ENCODE data around the gene SCFD2.
"Not testable (repeated sequence)": the region's sequence is repeated elsewhere in the genome, so short reads cannot be mapped to it uniquely, and the experiment has no call there.

SCFD2 gene

DNA sequence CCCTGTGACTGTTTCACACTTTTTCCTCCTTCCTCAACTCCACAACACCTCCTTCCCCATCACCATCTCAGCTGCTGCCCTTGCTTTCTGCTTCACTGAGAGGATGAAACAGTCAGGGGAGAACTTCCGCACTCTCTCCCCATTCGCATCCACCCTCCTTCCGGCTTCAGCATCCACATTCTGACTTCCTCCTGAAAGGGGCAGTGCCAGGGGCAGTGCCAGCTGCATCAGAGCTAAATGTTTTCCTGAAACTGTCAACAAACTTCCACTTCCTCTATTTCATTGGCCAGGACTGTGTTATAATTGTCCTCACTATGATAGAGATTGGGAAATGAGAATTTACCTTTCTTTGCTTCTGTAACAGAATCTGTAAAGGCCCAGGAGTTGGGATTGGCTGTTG lies 521.9 kb downstream of the SCFD2 start:
- no peak overlapping the region for H3K4me3 Mint-ChIP-seq
- no peaks in the 10 kb centered on the region for H3K27me3 Mint-ChIP-seq (ENCODE audit: low read depth)
- H3K9me3 Mint-ChIP-seq: no peaks in the 10 kb centered on the region
- no peaks in the 10 kb centered on the region for H3K36me3 Mint-ChIP-seq (ENCODE audit: low read depth)
- peaks cover 3% of the 10 kb centered on the region for H3K4me1 Mint-ChIP-seq (ENCODE audit: low read depth)
- no peak overlapping the region for H3K27ac Mint-ChIP-seq
- DNase-seq (ENCODE audit: low spot score): no peak

- H3K36me3 Mint-ChIP-seq (ENCODE audit: low read depth): no peaks in the 10 kb centered on the region
- H3K9me3 Mint-ChIP-seq: no peaks in the 10 kb centered on the region
- no peaks in the 10 kb centered on the region for H3K27me3 Mint-ChIP-seq (ENCODE audit: low read depth)
- peaks cover 3% of the 10 kb centered on the region for H3K4me1 Mint-ChIP-seq (ENCODE audit: low read depth)
- no peak for DNase-seq (ENCODE audit: low spot score)
- no peak overlapping the region for H3K27ac Mint-ChIP-seq
- no peak overlapping the region for H3K4me3 Mint-ChIP-seq
Observed at GRCh38 chr4:52843351-52843750, 522.5 kb downstream of the SCFD2 start.

DNA sequence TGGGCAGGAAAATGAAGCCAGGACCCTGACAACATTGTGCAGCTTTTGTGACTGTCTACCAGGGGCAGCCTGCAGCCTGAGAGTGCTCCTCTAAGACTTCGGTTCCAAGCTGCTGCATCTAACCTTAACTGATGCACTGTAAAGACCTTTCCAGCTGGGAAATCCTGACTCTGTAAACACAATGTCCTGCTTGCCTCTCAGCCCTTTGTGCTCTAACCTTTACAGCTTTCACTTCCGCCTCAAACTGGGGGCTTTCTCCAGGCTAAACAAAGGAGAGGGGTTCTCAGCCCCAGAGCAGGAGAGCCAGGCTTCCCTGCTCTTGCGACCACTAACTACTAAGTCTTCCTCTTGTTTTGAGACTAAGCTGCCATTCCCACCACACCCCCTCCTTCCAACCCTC lies 523.1 kb downstream of the SCFD2 start:
- Mint-ChIP-seq H3K36me3 (ENCODE audit: low read depth) (no peaks in the 10 kb centered on the region), H3K4me1 (ENCODE audit: low read depth) (peaks cover 1% of the 10 kb centered on the region), H3K4me3 (no peak overlapping the region), H3K9me3 (no peaks in the 10 kb centered on the region), H3K27me3 (ENCODE audit: low read depth) (no peaks in the 10 kb centered on the region), H3K27ac (no peak overlapping the region)
- no peak for DNase-seq (ENCODE audit: low spot score)

DNA sequence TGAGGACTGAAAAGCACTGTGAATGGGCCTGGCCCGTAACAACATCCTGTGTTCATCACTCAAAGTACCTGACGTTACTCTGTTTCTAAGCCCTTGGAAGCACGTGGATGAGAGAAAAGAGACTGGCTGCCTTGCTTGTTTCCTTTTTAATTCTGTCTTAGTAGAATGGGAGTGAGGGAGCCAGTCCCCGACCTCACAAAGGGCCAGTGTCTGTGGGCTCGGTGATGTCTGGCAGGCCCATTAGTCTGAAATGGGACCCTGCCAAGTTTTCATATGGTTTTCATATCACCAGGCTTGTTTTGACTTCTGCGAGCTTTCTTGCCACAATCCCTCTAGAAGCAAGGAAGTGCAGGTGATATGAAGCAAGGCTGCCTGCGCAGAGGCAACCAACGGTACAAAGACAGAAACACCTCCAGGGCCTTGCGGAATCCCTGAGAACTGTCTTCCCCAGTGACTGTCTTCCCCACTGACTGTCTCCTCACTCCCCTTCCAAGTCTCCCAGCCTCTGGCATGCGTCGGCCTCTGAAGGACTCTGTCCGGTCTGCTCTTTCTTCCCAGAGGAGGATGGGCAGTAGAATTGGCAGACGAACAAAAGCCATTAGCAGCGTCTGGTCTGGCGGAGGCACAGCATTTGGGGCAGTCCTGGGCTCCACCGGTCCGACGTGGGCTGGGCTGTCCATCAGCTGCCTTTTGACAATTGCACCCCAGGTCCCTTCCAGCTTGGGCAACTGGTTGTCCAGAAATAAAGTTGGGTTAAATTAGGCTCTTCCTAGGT lies 524.0 kb downstream of the SCFD2 start:
- H3K36me3 Mint-ChIP-seq (ENCODE audit: low read depth): no peaks in the 10 kb centered on the region
- no peak overlapping the region for H3K27ac Mint-ChIP-seq
- no peaks in the 10 kb centered on the region for H3K4me1 Mint-ChIP-seq (ENCODE audit: low read depth)
- DNase-seq (ENCODE audit: low spot score): no peak
- H3K4me3 Mint-ChIP-seq: no peak overlapping the region
- no peaks in the 10 kb centered on the region for H3K27me3 Mint-ChIP-seq (ENCODE audit: low read depth)
- no peaks in the 10 kb centered on the region for H3K9me3 Mint-ChIP-seq

DNA sequence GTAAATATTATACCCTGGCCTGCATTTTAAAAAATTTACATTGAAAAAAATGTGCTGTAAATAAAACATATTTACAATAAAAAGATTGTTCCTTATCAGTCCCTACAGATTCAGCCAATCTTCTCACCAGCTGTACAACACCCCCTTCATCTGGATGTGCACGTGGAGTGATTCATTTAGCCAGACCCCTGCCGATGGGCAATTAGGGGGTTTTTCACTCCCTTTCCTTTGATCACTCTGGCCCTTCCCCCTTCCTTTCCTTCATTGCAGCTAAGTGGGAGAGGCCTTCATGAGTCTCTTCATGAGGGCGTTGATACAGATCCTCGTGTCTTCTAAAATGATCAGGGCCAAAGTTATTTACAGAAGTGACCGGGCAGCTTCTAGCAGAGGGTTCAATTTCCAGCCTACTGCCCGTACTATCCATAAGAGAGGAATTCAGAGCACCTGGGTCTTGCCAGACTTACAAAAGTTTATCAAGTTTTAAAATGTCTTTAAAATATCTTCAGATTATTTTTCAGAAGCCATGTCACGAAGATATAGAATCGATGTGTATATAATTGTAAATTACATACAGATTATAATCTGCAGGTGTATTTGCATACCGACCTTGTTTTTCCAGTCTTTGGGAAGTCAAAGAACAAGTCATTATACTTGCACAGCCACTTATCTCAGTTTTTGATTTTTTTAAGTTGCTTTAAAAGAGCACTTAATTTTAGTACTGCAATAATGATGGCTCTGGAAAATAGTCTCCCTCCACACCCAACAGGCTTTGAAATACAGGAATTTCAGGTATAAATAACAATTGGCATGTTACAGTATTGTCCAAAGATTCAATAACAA lies 525.1 kb downstream of the SCFD2 start:
- Mint-ChIP-seq H3K27ac (no peak overlapping the region), H3K36me3 (ENCODE audit: low read depth) (no peaks in the 10 kb centered on the region), H3K9me3 (no peaks in the 10 kb centered on the region), H3K4me1 (ENCODE audit: low read depth) (no peaks in the 10 kb centered on the region), H3K27me3 (ENCODE audit: low read depth) (no peaks in the 10 kb centered on the region), H3K4me3 (no peak overlapping the region)
- no peak for DNase-seq (ENCODE audit: low spot score)

GRCh38 chr4:52838729-52839586 lies 526.9 kb downstream of the SCFD2 start:
- Mint-ChIP-seq H3K4me1 (ENCODE audit: low read depth) (no peaks in the 10 kb centered on the region), H3K9me3 (no peaks in the 10 kb centered on the region), H3K27me3 (ENCODE audit: low read depth) (no peaks in the 10 kb centered on the region), H3K36me3 (ENCODE audit: low read depth) (no peaks in the 10 kb centered on the region), H3K4me3 (no peak overlapping the region), H3K27ac (no peak overlapping the region)
- no peak for DNase-seq (ENCODE audit: low spot score)

DNA sequence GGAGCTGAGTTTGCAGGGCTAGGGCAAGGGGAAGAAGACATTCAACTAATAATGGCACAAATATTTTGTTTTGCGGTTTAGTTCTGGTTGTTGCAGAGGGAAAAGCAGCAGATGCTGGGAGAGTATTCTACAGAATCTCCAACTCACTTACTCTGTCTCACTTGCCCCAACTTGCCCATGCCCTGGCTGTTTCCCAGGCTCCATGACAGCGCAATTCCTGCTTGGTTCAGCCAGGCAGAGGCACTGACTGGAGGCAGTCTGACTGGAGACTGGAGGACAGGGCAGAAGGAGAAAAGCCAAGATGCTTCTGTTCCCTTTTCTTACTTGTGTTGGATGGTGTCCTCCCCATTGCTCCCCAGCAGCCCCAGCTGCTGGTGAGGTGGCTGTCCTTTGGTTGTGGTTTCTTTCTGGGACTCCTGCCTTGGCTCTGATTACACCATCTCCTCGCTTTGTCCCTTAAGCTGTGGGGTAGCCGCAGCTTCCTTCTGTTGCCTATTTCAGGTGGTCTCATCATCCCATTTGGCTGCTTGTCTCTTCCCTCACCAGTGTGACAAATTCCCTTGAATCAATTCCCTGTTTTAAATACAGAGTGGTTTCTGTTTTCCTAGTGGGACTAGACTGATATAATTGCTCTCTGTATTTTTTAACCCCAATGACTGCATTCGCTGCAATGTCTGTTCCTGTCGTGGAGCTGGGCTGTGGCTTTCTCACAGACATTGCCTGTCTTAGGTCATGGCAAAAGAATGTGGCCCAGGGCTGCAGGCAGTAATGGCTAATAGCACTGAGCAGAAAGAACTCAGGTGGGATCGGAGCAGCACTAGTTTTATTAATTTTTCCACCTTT lies 527.9 kb downstream of the SCFD2 start:
- H3K4me3 Mint-ChIP-seq: no peak overlapping the region
- H3K27me3 Mint-ChIP-seq (ENCODE audit: low read depth): no peaks in the 10 kb centered on the region
- no peak for DNase-seq (ENCODE audit: low spot score)
- no peaks in the 10 kb centered on the region for H3K4me1 Mint-ChIP-seq (ENCODE audit: low read depth)
- no peak overlapping the region for H3K27ac Mint-ChIP-seq
- no peaks in the 10 kb centered on the region for H3K36me3 Mint-ChIP-seq (ENCODE audit: low read depth)
- H3K9me3 Mint-ChIP-seq: no peaks in the 10 kb centered on the region

DNA sequence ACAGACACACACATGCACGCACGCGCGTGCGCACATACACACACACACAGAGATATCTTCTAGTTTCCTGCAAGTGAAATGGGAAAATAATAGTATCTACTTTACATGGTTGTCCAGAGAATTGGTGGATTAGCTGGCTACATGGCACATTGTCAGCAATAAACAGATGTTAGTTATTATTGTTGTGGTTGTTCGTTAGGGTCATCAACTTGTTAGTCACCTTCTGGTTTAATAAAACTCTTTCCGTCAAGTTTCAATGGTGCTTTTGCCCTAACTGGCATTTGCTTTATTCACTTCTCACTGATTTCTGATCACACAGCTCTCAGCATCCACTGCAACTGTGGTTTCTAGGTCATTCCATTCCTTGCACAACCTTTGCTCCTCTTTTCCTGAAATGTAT lies 529.2 kb downstream of the SCFD2 start:
- no peak overlapping the region for H3K27ac Mint-ChIP-seq
- no peaks in the 10 kb centered on the region for H3K36me3 Mint-ChIP-seq (ENCODE audit: low read depth)
- no peak overlapping the region for H3K4me3 Mint-ChIP-seq
- H3K4me1 Mint-ChIP-seq (ENCODE audit: low read depth): no peaks in the 10 kb centered on the region
- no peaks in the 10 kb centered on the region for H3K9me3 Mint-ChIP-seq
- no peaks in the 10 kb centered on the region for H3K27me3 Mint-ChIP-seq (ENCODE audit: low read depth)
- no peak for DNase-seq (ENCODE audit: low spot score)

- Mint-ChIP-seq H3K4me3 (no peak overlapping the region), H3K9me3 (no peaks in the 10 kb centered on the region), H3K27ac (no peak overlapping the region), H3K27me3 (ENCODE audit: low read depth) (no peaks in the 10 kb centered on the region), H3K36me3 (ENCODE audit: low read depth) (no peaks in the 10 kb centered on the region), H3K4me1 (ENCODE audit: low read depth) (no peaks in the 10 kb centered on the region)
- DNase-seq (ENCODE audit: low spot score): no peak
Observed at GRCh38 chr4:52836120-52836519, 529.7 kb downstream of the SCFD2 start.

- not testable (repeated sequence) for H3K9me3 Mint-ChIP-seq; H3K4me1 Mint-ChIP-seq (ENCODE audit: low read depth); DNase-seq (ENCODE audit: low spot score); H3K4me3 Mint-ChIP-seq; H3K27ac Mint-ChIP-seq; H3K36me3 Mint-ChIP-seq (ENCODE audit: low read depth); H3K27me3 Mint-ChIP-seq (ENCODE audit: low read depth)
Observed at GRCh38 chr4:52834641-52835456, 531.0 kb downstream of the SCFD2 start.

DNA sequence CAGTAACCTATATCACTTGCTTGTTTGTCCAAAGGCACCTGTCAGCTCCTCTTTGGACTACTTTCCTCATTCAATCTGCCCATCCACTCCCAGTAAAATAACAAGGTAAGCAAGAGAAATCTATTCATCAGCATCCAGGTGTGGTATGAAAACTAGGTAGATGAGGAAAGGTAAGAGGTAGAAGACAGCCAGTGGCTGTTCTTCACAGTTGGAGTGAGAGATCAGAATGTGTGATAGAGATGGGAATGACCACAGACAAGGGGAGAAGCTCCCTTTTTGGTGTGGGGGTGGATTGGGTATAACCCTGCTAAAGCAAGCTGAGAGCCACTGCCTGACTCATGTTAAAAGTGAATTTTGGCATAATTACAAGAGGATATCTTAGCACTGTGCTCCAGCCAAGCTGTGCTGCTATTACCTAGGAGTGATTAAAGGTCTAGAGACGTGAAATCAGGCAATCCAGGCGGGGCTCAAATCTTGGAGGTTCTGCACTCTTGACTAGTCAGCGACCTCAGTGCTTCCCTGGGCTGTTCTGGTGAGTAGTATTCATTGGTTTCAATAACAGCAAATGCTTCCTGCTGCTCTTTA lies 531.8 kb downstream of the SCFD2 start:
- Mint-ChIP-seq H3K36me3 (ENCODE audit: low read depth) (no peaks in the 10 kb centered on the region), H3K4me3 (no peak overlapping the region), H3K9me3 (no peaks in the 10 kb centered on the region), H3K4me1 (ENCODE audit: low read depth) (no peaks in the 10 kb centered on the region), H3K27me3 (ENCODE audit: low read depth) (no peaks in the 10 kb centered on the region), H3K27ac (no peak overlapping the region)
- no peak for DNase-seq (ENCODE audit: low spot score)

- Mint-ChIP-seq H3K9me3 (peaks cover 8% of the 10 kb centered on the region), H3K36me3 (ENCODE audit: low read depth) (no peaks in the 10 kb centered on the region), H3K4me1 (ENCODE audit: low read depth) (peaks cover 6% of the 10 kb centered on the region), H3K4me3 (no peak overlapping the region), H3K27ac (no peak overlapping the region), H3K27me3 (ENCODE audit: low read depth) (no peaks in the 10 kb centered on the region)
- no peak for DNase-seq (ENCODE audit: low spot score)
Observed at GRCh38 chr4:52825460-52826090, 540.3 kb downstream of the SCFD2 start.
